HCT116 (cell line): ENCODE data around the gene HDAC10. TPM values are rescaled to one million over a fixed set of nuclear protein-coding genes. Genes with fewer than 3 reads are reported as not detected.

Experiments used
- ATAC-seq: fragments of 200-7000 bp; cut with Tn5 transposase; 2 replicates; pipeline ENCODE4 v1.9.1; 2020; ENCODE audit warnings: mild to moderate bottlenecking, moderate library complexity
- BruUV-seq: library from RNA; stranded (reverse); fragments of 400-500 nt; replicated peaks from 2 replicates; lab custom pipeline; 2021; lab: Mats Ljungman, UMichigan
- CTCF ChIA-PET: fragments of 300-600 bp; sonication (Branson Sonifier 250); formaldehyde crosslinking; loops from one replicate; lab custom pipeline; 2021; ENCODE audit warnings: antibody characterized with exemption; lab: Charles Lee
- POLR2A ChIA-PET: fragments of 300-600, 350-600 bp; sonication (Branson Sonifier 250); formaldehyde crosslinking; loops from one replicate; lab custom pipeline; 2021; ENCODE audit warnings: antibody characterized with exemption; lab: Charles Lee
- RAD21 ChIA-PET, 2 experiments: fragments of 300-600 bp; sonication (Branson Sonifier 250); formaldehyde crosslinking; loops; one replicate each; lab custom pipeline; 2023; ENCODE audit warnings: low total read pairs in 2 of 2; ENCODE audit not compliant: uncharacterized antibody in 2 of 2, unreplicated experiment in 2 of 2, low non-redundant PET in 1 of 2; lab: Charles Lee
- DNase-seq: peaks from one replicate; pipeline ENCODE4 v3.0.0-alpha.2; 2010; ENCODE audit warnings: low read depth, low spot score
- H2AFZ ChIP-seq: fragments of 200-600 bp; shearing (Covaris generic), sonication (generic); 2 replicates; pipeline ENCODE4 v1.6.1; 2017; ENCODE audit warnings: low read depth, mixed run types, mixed read lengths, antibody characterized with exemption, low read length; ENCODE audit not compliant: poor library complexity, severe bottlenecking
- H3K27ac ChIP-seq: 2 replicates; pipeline ENCODE4 v1.5.1; 2012; ENCODE audit warnings: low read depth, low read length
- H3K27me3 ChIP-seq: fragments of 200-600 bp; sonication (generic); 2 replicates; pipeline ENCODE4 v1.6.1; 2016; ENCODE audit warnings: mixed run types, low read length, mixed read lengths; ENCODE audit not compliant: insufficient read depth
- H3K36me3 ChIP-seq, 2 experiments: fragments of 200-500 bp in 1 of 2; fragments of 200-600 bp in 1 of 2; sonication (Bioruptor generic) in 1 of 2; sonication (generic) in 1 of 2; 2 replicates each; pipeline versions ENCODE4 v1.5.1 to v1.6.1; 2014 to 2016; ENCODE audit warnings: low read length in 2 of 2, inconsistent platforms in 1 of 2, mixed read lengths in 1 of 2, mixed run types in 1 of 2; ENCODE audit not compliant: insufficient read depth in 2 of 2, control insufficient read depth in 1 of 2
- H3K4me1 ChIP-seq, 2 experiments: fragments of 200-600 bp in 1 of 2; sonication (generic) in 1 of 2; 2 replicates each; pipeline versions ENCODE4 v1.5.1 to v1.6.1; 2012 to 2017; ENCODE audit warnings: low read length in 2 of 2, inconsistent platforms in 1 of 2, mild to moderate bottlenecking in 1 of 2, mixed read lengths in 1 of 2, mixed run types in 1 of 2, moderate library complexity in 1 of 2; ENCODE audit not compliant: insufficient read depth in 2 of 2, control insufficient read depth in 1 of 2
- H3K4me2 ChIP-seq: fragments of 200-600 bp; sonication (generic); 2 replicates; pipeline ENCODE4 v1.6.1; 2017; ENCODE audit warnings: mixed run types, low read length, mixed read lengths
- H3K4me3 ChIP-seq, 2 experiments: fragments of 200-600 bp in 1 of 2; sonication (generic) in 1 of 2; replicated peaks in 1 of 2; 2 replicates each; pipeline ENCODE4 v1.5.1; 2011 to 2016; ENCODE audit warnings: low read length in 2 of 2, control low read depth in 1 of 2, low read depth in 1 of 2, mild to moderate bottlenecking in 1 of 2, mixed read lengths in 1 of 2, mixed run types in 1 of 2
- H3K79me2 ChIP-seq: fragments of 200-600 bp; sonication (generic); 2 replicates; pipeline ENCODE4 v1.6.1; 2017; ENCODE audit warnings: mild to moderate bottlenecking, mixed run types, low read length, moderate library complexity, mixed read lengths; ENCODE audit not compliant: insufficient read depth
- H3K9ac ChIP-seq: fragments of 200-600 bp; sonication (generic); 2 replicates; pipeline ENCODE4 v1.6.1; 2016; ENCODE audit warnings: low read length, mixed read lengths
- H3K9me2 ChIP-seq: fragments of 200-600 bp; sonication (generic), shearing (Covaris generic); 2 replicates; pipeline ENCODE4 v1.6.1; 2017; ENCODE audit warnings: mixed run types, mild to moderate bottlenecking, moderate library complexity; ENCODE audit not compliant: insufficient read depth
- H3K9me3 ChIP-seq, 2 experiments: fragments of 200-500 bp in 1 of 2; fragments of 200-600 bp in 1 of 2; sonication (Bioruptor generic) in 1 of 2; sonication (generic) in 1 of 2; 2 replicates each; pipeline ENCODE4 v1.6.1; 2014 to 2017; ENCODE audit warnings: low read length in 2 of 2, mixed read lengths in 2 of 2, inconsistent platforms in 1 of 2, low read depth in 1 of 2, mild to moderate bottlenecking in 1 of 2, mixed run types in 1 of 2, moderate library complexity in 1 of 2; ENCODE audit not compliant: control insufficient read depth in 1 of 2, insufficient read depth in 1 of 2
- H4K20me1 ChIP-seq: fragments of 200-600 bp; sonication (generic), shearing (Covaris generic); 2 replicates; pipeline ENCODE4 v1.6.1; 2017; ENCODE audit warnings: mixed run types, mild to moderate bottlenecking, moderate library complexity; ENCODE audit not compliant: insufficient read depth
- ATF3 ChIP-seq: IDR thresholded peaks from 2 replicates; pipeline ENCODE4 v1.6.1; 2012
- CBX3 ChIP-seq: IDR thresholded peaks from 2 replicates; pipeline ENCODE4 v1.6.1; 2012; ENCODE audit warnings: low read depth
- CEBPB ChIP-seq: IDR thresholded peaks from 2 replicates; pipeline ENCODE4 v1.6.1; 2012; ENCODE audit warnings: low read depth
- ELF1 ChIP-seq: IDR thresholded peaks from 2 replicates; pipeline ENCODE4 v1.6.1; 2012; ENCODE audit warnings: low read depth, borderline replicate concordance
- EZH2phosphoT487 ChIP-seq: fragments of 200-600 bp; IDR thresholded peaks from 2 replicates; pipeline ENCODE4 v1.6.1; 2018; ENCODE audit warnings: antibody characterized with exemption, borderline replicate concordance
- FOSL1 ChIP-seq: IDR thresholded peaks from 2 replicates; pipeline ENCODE4 v1.6.1; 2012; ENCODE audit warnings: low read depth
- POLR2AphosphoS5 ChIP-seq: IDR thresholded peaks from 2 replicates; pipeline ENCODE4 v1.6.1; 2011; ENCODE audit warnings: mild to moderate bottlenecking, low read depth, low read length, moderate library complexity
- RAD21 ChIP-seq: IDR thresholded peaks from 2 replicates; pipeline ENCODE4 v1.6.1; 2012; ENCODE audit warnings: low read depth, mild to moderate bottlenecking
- REST ChIP-seq: IDR thresholded peaks from 2 replicates; pipeline ENCODE4 v1.6.1; 2012; ENCODE audit warnings: low read depth
- SIN3A ChIP-seq: IDR thresholded peaks from 2 replicates; pipeline ENCODE4 v1.6.1; 2012; ENCODE audit warnings: low read depth
- SRF ChIP-seq: IDR thresholded peaks from 2 replicates; pipeline ENCODE4 v1.6.1; 2012; ENCODE audit warnings: low read depth
- YY1 ChIP-seq: IDR thresholded peaks from 2 replicates; pipeline ENCODE4 v1.6.1; 2011; ENCODE audit warnings: low read length, low read depth, moderate library complexity, mild to moderate bottlenecking; ENCODE audit not compliant: insufficient replicate concordance; ENCODE audit errors: extremely low read depth
- ZFX ChIP-seq: fragments of 450-650 bp; IDR thresholded peaks from 2 replicates; pipeline ENCODE4 v1.6.1; 2017
- ZNF274 ChIP-seq: fragments of 200-500 bp; sonication (Bioruptor generic); IDR thresholded peaks from 2 replicates; pipeline ENCODE4 v1.6.1; 2014; ENCODE audit warnings: mild to moderate bottlenecking, low read depth, low read length, inconsistent platforms
- intact Hi-C: fragments of 100-400 bp; cut with micrococcal nuclease; formaldehyde crosslinking; loops from 2 replicates; pipeline ENCODE4 v1.10.0; 2022
- total RNA-seq: library from RNA; stranded (reverse); gene quantifications from one replicate; pipeline ENCODE4 v1.2.1, GENCODE V29; 2021; ENCODE audit not compliant: unreplicated experiment
- TF ChIP-seq, protein P1 (sequence below), 3 experiments: fragments of 200-600 bp in 1 of 3; sonication (generic) in 1 of 3; IDR thresholded peaks in 2 of 3; conservative IDR thresholded peaks in 1 of 3; 2 replicates each; pipeline ENCODE4 v1.5.1; 2012 to 2017; ENCODE audit warnings: low read depth in 2 of 3, low read length in 2 of 3, antibody characterized with exemption in 1 of 3, borderline replicate concordance in 1 of 3, control low read depth in 1 of 3, mild to moderate bottlenecking in 1 of 3, mixed read lengths in 1 of 3, mixed run types in 1 of 3, moderate library complexity in 1 of 3; ENCODE audit not compliant: insufficient read depth in 1 of 3

The HDAC10 gene
- total RNA-seq, 1 experiment from 2014 or later: 67.5 TPM

DNA sequence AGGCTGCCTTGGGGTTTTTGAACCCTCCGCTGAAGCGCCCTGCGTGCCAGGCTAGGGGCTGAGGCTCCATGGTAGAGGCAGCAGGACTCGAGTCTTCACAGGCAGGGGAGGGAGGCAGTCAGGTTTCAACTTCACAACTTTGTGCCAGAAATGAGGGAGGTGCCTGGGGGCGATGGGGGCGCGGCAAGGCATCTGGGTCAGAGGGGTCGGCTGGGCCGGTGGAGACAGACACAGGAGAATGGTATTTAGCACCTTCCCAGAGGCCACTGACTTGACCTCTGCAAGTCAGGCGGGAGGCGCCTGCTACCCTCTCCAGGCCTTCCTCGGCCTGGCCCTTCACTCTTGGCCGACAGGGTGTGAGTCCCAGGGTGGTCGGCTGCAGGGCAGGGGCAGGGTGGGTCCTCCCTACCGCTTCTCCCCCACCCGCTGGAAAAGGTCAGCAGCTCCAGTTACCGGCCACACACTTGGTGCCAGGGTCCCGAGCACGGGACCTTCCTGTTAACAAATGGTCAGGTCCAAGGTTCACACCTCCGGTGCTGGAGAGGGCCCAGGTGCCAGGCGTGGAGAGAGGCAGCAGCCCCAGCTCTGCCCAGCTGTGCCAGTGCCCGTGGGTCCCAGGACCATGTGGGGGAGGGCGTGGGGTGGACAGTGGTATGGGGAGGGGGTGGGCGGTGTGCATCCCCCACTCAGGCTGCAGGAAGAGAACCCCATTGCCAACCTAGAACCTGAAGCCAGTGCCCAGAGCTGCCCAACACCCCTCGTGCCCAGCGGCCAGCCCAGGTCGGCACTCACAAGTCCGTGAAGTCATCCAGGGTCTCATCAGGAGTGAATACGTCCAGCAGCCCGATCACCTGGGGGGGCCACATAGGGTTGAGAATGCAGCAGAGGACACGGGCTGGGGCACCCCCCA, 6.6 kb upstream of the HDAC10 start:
- H3K27ac ChIP-seq: no peak overlapping the region; the same call in 1 of the 2 replicates
- BruUV-seq: no TSS peak

More for the DNA sequence above, 6.6 kb upstream of the HDAC10 start:
- peaks cover 12 to 23% of the 10 kb centered on the region in 2 experiments for H3K4me1 ChIP-seq
- POLR2A ChIA-PET: no interaction called here
- H3K9ac ChIP-seq: no peak overlapping the region
- H3K4me2 ChIP-seq: no peak overlapping the region
- ATAC-seq (no peak), DNase-seq (no peak)
- RAD21 ChIA-PET: no interaction called here
- peaks cover 0 to 11% of the 10 kb centered on the region in 2 experiments; a peak in 2 of 4 replicates for H3K36me3 ChIP-seq
- no peaks in the 10 kb centered on the region for H3K9me3 ChIP-seq
- H3K27me3 ChIP-seq: no peaks in the 10 kb centered on the region
- H3K9me2 ChIP-seq: no peaks in the 10 kb centered on the region
- H2AFZ ChIP-seq: no peak overlapping the region
- H3K79me2 ChIP-seq: peaks cover 28% of the 10 kb centered on the region
- CTCF ChIA-PET: no interaction called here
- no peaks in the 10 kb centered on the region for H4K20me1 ChIP-seq
- intact Hi-C loops: no loop called here
- H3K4me3 ChIP-seq: no peak overlapping the region
- no peak for TF ChIP-seq REST
- TF ChIP-seq CEBPB: no peak
- TF ChIP-seq, protein P1, sequence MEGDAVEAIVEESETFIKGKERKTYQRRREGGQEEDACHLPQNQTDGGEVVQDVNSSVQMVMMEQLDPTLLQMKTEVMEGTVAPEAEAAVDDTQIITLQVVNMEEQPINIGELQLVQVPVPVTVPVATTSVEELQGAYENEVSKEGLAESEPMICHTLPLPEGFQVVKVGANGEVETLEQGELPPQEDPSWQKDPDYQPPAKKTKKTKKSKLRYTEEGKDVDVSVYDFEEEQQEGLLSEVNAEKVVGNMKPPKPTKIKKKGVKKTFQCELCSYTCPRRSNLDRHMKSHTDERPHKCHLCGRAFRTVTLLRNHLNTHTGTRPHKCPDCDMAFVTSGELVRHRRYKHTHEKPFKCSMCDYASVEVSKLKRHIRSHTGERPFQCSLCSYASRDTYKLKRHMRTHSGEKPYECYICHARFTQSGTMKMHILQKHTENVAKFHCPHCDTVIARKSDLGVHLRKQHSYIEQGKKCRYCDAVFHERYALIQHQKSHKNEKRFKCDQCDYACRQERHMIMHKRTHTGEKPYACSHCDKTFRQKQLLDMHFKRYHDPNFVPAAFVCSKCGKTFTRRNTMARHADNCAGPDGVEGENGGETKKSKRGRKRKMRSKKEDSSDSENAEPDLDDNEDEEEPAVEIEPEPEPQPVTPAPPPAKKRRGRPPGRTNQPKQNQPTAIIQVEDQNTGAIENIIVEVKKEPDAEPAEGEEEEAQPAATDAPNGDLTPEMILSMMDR (IDR thresholded peaks at IDR 0.05 in 2 of 3, conservative IDR thresholded peaks at IDR 0.05 in 1 of 3; ENCODE audit: borderline replicate concordance in 1 of 3, insufficient read depth in 1 of 3, low read depth in 2 of 3, low read length in 2 of 3): no peak
- TF ChIP-seq ATF3: no peak
- TF ChIP-seq POLR2AphosphoS5: no peak
- no peak for TF ChIP-seq YY1
- no peak for TF ChIP-seq RAD21
- no peak for TF ChIP-seq ELF1
- no peak for TF ChIP-seq ZFX
- TF ChIP-seq SIN3A: no peak
- TF ChIP-seq SRF: no peak
- no peak for TF ChIP-seq FOSL1
- TF ChIP-seq CBX3: no peak
- TF ChIP-seq EZH2phosphoT487: no peak
- TF ChIP-seq ZNF274: no peak
